ENCODE results near the gene SYNJ2.

The SYNJ2 gene

DNA sequence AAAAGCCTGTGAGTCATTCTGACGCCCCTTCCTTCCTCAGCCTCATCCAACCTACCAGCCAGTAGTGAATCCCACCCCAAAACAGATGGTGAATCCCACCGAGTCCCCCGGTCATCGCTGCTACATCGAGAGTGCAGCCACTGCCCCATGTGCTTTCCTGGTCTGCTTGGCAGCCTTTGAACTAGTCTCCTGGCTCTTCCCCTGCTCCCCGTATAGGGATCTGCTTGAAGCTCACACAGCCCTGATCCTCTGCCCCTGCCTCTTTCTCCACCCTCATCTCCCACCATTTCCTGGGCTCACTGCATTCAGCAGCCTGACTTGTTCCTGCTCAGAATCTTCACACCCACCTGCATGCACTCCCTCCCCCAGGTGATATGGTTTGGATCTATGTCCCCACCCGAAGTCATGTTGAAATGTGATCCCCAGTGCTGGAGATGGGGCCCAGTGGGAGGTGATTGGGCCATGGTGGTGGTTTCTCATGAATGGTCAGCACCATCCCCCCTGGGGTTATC lies 14.6 kb downstream of the SYNJ2 start:
- DNase-seq (ENCODE audit: low read depth in 3 of 3, low spot score in 1 of 3) = no peak

DNA sequence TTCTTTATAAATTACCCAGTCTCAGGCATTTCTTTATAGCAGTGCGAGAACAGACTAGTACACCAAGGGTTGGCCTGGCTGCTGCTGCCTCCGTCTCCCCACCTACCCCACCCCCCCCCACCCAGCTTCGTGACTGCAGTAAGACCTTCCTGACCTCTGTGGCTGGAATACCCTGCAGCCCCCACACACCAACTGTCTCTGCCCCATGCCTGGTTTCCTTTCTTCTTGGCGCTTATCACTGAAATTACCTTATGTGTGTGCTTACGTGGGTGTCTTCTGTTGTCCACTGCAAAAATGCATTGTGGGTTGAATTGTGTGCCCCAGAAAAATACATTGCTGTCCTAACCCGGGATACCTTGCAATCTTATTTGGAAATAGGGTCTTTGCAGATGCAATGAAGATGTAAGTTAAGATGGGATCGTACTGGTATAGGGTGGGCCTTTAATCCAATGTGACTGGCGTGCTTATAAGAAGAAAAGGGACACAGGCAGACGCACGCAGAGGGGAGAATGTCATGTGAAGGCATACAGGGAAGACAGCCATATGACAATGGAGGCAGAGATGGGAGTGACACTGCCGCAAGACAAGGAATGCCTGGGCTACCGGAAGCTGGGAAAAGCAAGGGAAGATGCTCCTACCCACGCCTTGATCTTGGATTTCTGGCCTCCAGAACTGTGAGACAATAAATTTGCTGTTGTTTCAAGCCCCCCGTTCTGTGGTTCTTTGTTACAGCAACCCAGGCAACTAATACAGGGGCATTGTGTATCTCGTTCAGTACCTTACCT lies 15.4 kb downstream of the SYNJ2 start:
- DNase-seq (ENCODE audit: low read depth in 3 of 3, low spot score in 1 of 3) = no peak

DNA sequence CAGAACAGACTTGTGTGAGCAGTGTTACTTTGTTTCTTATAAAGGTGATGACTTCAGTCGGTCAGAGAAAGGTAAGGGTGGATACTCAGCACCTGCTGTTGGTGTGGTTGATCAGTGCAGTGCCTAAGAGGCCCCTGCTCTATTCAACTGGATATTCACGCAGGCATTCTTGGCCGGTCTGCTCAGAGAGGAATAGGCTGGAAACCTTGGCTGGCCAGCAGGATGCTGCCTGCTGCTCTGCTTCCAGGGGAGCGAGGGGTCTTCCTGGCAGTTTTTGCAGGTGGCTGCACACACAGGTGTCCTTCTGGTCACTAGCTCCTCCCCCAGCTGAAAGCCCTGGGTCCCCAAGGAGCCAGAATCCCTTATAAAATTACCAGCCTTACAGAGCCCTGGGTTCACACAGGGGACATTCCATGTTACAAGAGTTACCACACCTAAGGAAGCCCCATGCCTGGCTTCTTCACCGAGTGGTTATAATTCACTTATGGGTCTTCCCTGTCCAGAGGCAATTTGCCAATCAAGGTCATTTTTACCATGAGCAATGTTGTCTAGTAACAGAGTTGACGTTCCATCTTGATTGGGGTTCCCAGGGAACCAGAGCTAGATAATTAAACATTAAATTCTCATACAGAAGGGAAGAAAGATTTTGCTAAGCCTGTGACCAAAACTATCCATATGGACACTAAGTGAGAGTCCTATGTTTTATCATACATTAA lies 16.4 kb downstream of the SYNJ2 start:
- no peak for DNase-seq (ENCODE audit: low read depth in 3 of 3, low spot score in 1 of 3)

DNA sequence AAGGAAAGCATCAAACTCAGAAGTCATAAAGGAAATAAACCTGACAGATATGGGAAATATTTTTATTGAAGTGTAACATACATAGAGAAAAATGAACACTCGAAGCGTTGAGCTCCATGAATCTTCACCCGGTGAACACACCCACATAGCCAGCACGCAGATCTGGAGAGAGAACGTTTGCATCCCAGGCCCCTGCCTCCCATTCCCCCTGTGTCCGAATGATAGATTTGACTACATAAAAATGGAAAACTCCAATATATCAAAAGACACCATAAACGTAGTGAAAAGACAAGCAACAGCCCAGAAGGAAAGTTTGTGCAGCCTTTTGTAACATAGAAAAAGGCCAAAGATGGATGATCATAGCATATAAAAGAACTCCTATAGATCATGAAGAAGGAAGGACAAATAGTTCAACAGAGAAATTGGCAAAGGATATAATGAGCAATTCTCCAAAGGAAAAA lies 17.1 kb downstream of the SYNJ2 start:
- DNase-seq (ENCODE audit: low read depth in 3 of 3, low spot score in 1 of 3) = no peak

DNA sequence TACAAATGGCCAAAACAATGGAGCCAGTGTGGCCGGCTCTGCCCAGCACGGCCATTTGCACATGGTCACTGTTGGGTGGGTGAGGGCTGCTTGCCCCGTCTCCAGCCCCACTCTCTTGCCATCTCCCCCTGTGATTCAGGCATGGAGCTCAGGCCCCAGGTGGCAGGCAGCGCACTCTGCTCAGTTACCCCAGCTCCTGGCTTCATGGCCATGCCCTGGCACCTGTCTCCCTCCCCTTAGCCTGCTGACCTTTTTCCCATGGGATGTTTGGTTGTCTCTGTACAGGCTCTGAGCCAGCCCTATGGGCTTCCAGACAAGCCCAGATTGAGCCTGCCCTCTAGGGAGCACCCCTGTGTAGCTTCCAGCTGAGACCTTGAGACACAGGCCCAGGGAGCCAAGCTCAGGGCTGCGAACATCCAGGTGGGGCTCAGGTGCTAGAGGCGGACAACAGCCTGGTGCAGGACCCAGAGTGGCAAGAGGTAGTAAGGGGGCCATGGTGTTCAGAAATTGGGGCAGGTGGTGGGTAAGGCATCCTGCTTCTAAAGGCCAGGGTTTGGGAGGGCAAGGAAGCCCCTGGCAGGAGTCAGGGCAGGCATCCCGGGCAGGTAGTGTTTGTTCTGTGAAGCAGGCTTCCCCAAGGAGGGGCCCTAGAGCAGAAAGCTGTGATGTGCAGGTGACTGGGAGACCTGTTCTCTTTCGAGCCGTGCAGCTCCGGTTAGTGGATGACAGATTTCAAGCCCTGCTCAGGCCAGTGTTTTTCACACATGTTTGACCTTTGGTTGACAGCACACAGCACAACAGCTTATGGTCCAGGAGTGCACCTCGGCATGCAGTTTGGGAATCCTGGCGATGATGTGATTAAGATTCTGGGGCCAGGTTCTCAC lies 17.7 kb downstream of the SYNJ2 start:
- no peak for DNase-seq (ENCODE audit: low read depth in 3 of 3, low spot score in 1 of 3)

DNA sequence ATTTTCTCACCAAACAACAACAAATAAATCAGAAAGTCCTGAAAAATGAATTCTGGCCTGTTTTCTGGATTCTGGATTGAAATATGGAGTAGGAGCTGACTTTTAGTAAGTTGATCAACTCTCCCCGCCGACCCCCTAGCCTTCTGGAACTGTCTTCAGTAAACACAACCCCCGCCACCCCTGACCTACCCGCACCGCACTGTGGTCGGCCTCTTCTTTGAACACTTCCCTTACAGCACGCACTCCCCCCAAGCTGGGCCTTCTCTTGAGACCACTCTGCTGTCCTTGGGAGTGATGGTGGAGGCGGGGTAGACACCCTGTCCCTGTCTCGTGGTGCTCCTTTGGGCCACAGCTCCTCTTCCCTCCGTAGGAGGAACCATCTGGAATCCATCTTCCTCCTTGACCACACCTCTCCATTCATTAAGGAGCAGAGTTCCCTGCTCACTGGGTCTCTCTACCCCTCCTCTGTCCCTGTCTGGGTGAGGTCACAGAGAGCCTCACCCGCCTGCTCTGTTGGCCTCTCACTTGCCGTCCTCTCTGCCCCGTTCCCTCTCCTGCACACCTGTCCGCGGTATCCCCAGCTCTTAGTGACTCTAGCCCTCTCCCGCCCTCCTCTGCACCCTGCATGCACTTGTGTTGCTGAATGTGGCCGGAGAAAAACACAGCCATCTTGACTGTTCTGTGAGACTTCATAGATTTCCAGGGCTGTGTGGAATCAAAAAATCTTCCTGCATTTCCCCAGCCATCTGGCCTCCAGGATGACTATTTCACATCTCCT lies 19.1 kb downstream of the SYNJ2 start:
- DNase-seq (ENCODE audit: low read depth in 3 of 3, low spot score in 1 of 3) = no peak

DNA sequence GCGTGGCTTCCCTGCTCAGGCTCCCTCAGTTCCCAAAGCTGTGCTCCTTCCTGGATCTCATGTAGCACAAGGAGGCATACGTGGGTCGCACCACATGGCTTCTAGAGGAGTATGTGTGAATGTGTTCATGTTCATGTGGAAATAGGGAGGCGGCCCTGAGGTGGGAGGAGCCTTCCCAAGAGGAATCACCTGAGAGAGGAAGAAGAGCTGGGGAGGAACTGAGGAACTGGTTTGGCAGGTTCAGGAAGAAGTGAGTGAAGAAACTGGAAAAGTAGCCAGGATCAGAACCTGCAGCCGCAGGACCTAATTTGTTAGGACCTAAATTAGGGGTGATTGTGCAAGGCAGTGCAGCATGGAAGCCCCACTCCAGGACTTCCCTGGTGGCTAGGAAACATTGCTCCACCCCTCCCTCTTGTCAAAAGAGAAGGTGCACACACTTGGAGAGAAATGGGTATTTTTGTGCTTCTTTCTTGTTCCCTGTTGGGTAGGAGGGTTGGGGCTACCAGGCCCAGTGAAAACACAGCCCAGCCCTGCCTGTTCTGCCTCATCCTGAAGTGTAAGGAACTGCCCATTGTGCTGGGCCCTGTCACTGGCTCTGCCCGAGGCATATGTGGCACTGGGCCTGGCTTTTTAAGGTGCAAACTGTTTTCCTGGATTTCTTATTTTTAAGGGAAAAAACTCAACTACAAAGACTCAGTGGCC lies 20.7 kb downstream of the SYNJ2 start:
- no peak for DNase-seq (ENCODE audit: low read depth in 3 of 3, low spot score in 1 of 3)

DNA sequence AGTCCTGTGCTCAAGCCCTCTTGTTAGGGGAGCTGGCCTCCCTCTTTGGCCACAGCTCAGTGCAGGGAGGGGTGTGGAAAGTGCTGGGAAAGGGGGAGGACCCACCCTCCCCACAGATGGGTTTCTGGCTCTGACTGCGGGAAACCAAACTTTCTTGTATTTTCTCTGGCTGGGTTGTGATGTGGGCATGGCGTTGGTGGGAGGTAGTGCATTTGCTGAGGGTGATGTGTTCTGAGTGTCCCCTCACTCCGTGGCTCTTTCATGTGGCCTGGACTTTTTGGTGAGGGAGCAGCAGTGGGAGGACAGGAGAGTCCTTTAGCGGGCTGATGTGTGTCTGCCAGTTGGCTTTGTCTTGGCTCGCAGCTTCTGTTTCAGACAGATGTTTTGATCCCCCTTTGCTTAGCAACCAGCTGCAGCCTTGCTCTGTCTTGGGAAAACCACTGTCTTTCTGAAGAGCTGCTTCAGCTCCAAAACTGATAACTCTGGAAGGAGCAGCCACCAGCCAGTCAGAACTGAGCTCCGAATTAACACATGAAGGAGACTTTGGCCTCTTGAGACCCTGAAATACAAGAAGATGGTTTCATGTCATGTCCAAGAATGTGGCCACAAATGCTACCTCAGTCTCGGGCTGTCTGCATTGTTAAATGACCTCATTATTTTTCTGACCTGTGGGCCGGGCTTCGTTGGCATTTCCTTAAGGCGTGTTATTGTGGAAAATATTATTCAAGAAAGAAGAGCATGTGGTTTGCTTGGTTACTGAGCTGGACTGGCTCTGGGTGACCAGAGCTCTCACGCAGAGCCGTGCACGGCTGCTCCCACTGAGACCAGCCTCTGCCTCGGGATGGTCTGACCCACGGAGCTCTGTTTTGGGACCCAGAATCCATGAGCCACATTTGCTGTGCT lies 21.5 kb downstream of the SYNJ2 start:
- no peak for DNase-seq (ENCODE audit: low read depth in 3 of 3, low spot score in 1 of 3)

DNA sequence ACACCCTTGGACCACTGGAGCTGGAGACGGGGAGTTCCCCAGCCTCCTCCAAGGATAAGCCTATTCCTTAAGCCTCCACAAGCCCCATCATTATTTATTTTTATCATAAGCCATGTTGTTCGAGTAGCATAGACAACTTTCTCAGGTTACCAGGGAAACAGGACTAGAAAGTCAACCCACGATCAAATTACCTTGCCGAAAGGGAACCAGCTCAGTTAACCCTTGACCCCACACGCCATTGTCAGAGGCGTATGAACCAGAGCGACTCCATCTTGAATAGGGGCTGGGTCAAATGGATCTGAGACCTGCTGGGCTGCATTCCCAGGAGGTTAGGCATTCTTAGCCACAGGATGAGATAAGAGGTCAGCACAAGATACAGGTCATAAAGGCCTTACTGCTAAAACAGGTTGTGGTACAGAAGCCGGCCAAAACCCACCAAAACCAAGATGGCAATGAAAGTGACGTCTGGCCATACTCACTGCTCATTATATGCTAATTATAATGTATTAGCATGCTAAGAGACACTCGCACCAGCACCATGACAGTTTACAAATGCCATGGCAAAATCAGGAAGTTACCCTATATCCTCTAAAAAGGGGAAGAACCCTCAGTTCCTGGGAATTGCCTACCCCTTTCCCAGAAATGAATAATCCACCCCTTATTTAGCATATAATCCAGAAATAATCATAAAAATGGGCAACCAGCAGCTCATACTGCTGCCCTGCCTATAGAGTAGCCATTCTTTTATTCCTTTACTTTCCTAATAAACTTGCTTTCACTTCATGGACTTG lies 22.4 kb downstream of the SYNJ2 start:
- DNase-seq (ENCODE audit: low read depth in 3 of 3, low spot score in 1 of 3) = no peak

DNA sequence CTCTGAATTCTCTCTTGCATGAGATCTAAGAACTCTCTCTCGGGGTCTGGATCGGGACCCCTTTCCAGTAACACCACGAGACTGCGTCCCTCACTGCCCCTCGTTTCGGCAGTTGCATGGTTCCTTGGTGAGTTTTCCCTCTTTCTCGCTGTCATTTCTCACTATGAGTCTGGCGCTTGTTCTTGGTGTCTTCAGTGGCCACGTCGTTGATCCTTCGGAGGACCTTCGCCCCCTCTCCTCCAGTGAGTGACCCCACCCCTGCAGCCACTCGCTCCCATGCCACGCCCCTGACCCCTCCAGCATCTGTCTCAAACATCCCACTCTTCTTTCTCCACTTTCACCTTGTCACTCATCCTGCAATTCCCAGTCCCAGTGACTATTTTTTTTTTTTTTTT lies 23.0 kb downstream of the SYNJ2 start:
- no peak for DNase-seq (ENCODE audit: low read depth in 3 of 3, low spot score in 1 of 3)

DNA sequence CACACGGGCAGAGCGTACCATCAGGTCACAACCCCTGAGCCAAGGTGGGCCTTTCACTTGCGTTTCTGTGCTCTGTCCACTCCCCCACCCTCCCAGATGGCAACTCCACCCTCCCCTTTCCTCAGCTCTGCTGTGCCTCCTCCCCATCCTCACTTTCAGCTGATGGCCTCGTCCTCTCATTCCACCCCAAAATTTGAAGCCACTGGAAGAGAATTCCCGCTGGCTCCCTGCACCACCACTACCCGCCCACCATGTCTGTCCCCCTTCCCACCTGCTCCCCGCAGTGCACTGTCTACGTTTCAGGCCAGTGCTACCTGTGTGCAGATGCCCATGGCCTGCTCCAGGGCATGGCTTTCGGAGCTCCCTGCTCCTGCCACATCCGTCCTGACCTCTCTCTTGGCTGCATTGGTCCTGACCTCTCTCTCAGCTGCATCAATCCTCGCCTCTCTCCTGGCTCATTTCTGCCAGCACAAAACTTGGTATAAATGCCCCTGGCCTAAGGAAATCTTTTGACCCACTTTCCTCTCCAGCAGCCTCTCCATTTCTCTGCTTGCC lies 24.0 kb downstream of the SYNJ2 start:
- DNase-seq (ENCODE audit: low read depth in 3 of 3, low spot score in 1 of 3) = no peak

DNA sequence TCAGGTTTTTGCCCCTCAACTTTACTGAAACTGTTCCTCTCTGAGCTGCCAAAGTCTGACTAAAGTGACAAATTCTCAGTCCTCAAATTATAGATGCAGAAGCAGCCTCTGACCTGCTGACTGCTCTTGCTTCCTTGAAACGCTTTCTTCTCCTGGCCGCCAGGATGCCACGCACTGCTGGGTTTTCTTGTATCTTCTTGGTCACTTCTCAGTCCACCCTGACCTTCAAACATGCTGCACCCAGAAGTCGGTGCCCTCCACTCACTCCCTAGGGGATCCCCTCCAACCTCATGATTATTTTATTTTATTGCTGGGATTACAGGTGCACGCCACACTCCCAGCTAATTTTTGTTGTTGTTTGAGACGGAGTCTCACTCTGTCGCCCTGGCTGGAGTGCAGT lies 24.7 kb downstream of the SYNJ2 start:
- no peak for DNase-seq (ENCODE audit: low read depth in 3 of 3, low spot score in 1 of 3)

DNA sequence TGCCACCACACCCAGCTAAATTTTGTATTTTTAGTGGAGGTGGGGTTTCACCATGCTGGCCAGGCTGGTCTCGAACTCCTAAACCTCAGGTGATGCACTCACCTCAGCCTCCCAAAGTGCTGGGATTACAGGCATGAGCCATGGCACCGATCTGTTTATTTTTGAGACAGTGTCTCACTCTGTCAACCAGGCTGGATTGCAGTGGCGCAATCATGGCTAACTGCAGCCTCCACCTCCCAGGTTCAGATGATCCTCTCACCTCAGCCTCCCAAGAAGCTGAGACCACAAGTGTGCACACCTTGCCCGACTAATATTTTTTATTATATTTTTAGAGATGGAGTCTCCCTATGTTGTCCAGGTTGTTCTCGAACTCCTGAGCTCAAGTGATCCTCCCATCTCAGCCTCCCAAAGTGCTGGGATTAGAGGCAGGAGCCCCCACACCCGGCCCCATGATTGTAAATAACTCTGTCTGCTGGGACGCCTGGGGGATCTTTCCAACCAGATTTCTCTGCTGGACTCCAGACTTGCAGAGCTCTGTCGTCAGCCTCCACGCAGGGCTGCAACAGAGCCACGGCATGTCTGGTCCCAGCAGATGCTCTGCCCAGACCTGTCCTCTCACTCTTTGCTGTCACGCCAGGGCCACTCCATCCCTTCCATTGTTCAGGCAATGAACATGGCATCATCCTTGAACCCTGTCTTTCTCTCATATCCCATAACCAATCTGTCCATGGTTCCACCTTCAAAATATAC lies 25.3 kb downstream of the SYNJ2 start:
- DNase-seq (ENCODE audit: low read depth in 3 of 3, low spot score in 1 of 3) = no peak

DNA sequence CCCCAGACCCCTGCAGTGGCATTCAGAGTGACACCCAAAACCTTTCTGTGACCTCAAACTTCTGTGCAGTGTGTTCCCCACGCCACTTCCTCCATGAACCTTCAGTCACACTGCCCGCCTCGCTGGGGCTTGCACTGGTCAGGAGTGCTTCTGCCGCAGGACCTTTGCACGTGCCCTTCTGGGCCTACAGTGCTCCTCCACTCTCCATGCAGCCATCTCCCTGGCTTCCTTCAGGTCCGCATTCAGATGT lies 27.1 kb downstream of the SYNJ2 start:
- DNase-seq (ENCODE audit: low read depth in 3 of 3, low spot score in 1 of 3) = no peak

DNA sequence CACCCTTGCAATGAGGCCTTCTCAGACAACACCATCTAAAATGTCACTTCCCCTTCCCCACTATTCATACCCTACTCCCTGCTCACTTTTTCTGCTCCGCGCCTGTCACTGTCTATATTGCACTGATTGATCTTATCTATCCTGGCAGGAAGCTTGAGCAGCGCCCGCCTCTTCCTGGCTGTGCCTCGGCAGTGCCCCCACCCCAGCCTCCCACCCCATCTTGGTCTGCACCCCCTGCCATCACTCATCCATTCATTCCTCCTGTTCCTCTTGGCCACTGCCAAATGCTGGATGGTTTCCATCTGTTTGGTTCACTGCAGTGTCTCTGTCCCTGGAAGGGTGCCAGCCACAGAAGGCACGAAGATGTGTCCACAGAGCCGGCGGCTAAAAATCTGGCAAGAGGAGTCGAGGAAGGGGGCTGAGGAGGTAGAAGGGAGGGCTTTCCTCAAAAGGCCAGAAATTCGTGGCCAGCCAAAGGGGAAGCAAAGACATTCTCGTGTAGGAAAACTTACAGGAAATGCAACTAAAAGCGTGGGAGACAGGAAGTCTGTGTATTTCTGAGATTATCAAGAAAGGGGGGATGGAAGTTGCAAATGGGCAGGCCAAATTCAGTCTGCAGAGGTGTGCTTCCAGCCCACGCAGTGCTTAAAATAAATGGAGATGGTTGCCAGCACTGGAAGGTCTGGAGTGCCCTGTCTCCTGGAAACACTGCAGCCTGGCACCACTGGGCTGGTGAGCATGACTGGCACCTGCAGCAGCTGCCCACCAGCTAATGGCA lies 27.6 kb downstream of the SYNJ2 start:
- no peak for DNase-seq (ENCODE audit: low read depth in 3 of 3, low spot score in 1 of 3)

DNA sequence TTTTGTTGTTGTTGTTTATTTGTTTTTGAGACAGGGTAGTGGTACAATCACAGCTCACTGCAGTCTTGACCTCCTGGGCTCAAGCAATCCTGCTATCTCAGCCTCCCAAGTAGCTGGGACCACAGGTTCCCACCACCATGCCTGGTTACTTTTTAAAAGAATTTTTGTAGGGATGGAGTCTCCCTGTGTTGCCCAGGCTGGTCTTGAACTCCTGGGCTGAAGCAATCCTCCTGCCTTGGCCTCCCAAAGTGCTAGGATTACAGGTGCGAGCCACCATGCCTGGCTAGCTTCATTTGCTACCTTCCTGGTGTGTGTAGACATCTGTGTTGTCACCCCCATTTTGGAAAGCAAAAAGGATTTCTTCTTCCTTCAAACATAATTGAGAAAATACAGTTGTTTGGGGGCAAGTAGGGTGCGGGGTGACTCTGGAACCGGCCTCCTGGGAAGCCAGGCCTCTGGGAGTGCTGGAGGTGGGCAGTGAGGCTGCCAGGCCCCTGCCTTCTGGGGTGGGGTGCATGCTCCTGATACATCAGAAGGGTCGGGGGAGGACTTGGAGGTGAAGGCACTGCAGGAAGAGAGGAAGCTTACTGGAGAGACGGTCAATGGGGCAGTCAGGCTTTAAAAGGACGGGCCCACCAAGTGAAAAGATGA lies 28.4 kb downstream of the SYNJ2 start:
- DNase-seq (ENCODE audit: low read depth in 3 of 3, low spot score in 1 of 3) = no peak
